K562 (cell line): ENCODE data around the gene FAM83E. TPM values are rescaled to one million over a fixed set of nuclear protein-coding genes. Genes with fewer than 3 reads are reported as not detected.

Experiments
- MTA1 ChIP-seq: fragments of 450-650 bp; IDR thresholded peaks from 2 replicates; pipeline ENCODE4 v1.6.1; 2017; ENCODE audit warnings: borderline replicate concordance
- TBL1XR1 ChIP-seq, 2 experiments: IDR thresholded peaks; 2 replicates each; pipeline ENCODE4 v1.6.1; 2012; ENCODE audit warnings: improper control_type of control experiment in 2 of 2, low read length in 2 of 2, mild to moderate bottlenecking in 1 of 2
- THRAP3 ChIP-seq: fragments of 450-650 bp; IDR thresholded peaks from 2 replicates; pipeline ENCODE4 v1.6.1; 2016; ENCODE audit warnings: mild to moderate bottlenecking, inconsistent platforms, borderline replicate concordance
- polyA plus RNA-seq, 8 experiments: library from polyadenylated mRNA; depleted of rRNA in 4 of 8; stranded (reverse) in 5 of 8; unstranded in 3 of 8; fragments of >200 nt; fragmentation: Nextera tagmentation in 2 of 8; fragmentation: Illumina TruSeq in 1 of 8; extraction: Ambion mirVana in 2 of 8; extraction: Trizol in 1 of 8; gene quantifications; 2 replicates each; pipeline versions ENCODE4 v1.2.1 to v1.2.3, GENCODE V29; 2011 to 2014; ENCODE audit warnings: inconsistent platforms in 1 of 8, missing spikeins in 1 of 8
- total RNA-seq, 7 experiments: library from RNA; depleted of rRNA in 6 of 7; stranded (reverse); fragments of >200 nt in 6 of 7; fragmentation: Illumina TruSeq in 2 of 7; extraction: Trizol in 2 of 7; gene quantifications; 2 replicates each; pipeline versions ENCODE4 v1.2.1 to v1.2.3, GENCODE V29; 2011 to 2021; ENCODE audit warnings: low replicate concordance in 1 of 7
- TF ChIP-seq, protein P1 (sequence below): fragments of 200-600 bp; sonication (generic); IDR thresholded peaks from one replicate; pipeline ENCODE4 v1.6.1; 2012; ENCODE audit warnings: mild to moderate bottlenecking, low read depth, low read length, inconsistent platforms
- TF ChIP-seq, protein P2 (sequence below), 2 experiments: fragments of 450-650 bp in 1 of 2; IDR thresholded peaks; 2 replicates each; pipeline ENCODE4 v1.6.1; 2011 to 2017; ENCODE audit warnings: low read depth in 2 of 2, antibody characterized with exemption in 1 of 2, borderline replicate concordance in 1 of 2, low read length in 1 of 2, mild to moderate bottlenecking in 1 of 2, mixed read lengths in 1 of 2; ENCODE audit not compliant: control insufficient read depth in 1 of 2

The FAM83E gene
- total and polyA plus RNA-seq, 9 of the 15 experiments (the other 6 are each of a cell fraction or from before 2014, with no cell fraction given) = 0.15 to 0.87 (median 0.29) TPM; not detected in 4

DNA sequence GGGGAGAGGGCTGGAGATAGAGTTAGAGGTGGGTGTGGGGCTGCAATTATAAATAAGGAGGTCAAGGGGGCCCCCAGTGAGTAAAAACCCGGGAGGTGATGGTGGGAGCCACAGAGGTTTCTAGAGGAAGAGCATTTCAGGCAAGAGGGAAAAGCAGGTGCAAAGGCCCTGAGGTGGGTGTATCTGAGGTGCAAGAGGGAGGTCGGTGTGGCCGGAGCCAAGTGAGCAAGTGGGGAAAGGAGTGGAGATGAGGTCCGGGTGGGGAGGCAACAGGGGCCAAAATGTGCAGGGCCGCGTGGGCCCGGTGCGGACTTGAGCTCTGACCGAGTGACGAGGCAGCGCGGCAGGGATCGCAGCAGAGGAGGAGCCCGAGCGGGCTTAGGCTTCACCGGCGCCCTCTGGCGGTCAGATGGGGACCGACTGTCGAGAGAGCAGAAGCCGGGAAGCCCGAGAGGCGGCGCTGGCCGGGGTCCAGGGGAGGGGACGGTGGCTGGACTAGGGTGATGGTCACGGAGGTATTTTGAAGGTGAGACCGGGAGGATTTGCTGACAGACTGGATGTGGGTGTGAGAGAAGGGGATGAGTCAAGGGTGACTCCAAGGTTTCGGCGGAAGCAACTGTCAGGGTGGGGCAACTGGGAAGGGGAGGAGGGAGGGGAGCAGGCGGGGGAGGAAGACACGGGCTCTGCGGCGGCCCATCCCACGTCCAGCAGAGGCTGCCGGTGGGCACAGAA lies 26.0 kb downstream of the FAM83E start (continued):
- TF ChIP-seq, protein P1, sequence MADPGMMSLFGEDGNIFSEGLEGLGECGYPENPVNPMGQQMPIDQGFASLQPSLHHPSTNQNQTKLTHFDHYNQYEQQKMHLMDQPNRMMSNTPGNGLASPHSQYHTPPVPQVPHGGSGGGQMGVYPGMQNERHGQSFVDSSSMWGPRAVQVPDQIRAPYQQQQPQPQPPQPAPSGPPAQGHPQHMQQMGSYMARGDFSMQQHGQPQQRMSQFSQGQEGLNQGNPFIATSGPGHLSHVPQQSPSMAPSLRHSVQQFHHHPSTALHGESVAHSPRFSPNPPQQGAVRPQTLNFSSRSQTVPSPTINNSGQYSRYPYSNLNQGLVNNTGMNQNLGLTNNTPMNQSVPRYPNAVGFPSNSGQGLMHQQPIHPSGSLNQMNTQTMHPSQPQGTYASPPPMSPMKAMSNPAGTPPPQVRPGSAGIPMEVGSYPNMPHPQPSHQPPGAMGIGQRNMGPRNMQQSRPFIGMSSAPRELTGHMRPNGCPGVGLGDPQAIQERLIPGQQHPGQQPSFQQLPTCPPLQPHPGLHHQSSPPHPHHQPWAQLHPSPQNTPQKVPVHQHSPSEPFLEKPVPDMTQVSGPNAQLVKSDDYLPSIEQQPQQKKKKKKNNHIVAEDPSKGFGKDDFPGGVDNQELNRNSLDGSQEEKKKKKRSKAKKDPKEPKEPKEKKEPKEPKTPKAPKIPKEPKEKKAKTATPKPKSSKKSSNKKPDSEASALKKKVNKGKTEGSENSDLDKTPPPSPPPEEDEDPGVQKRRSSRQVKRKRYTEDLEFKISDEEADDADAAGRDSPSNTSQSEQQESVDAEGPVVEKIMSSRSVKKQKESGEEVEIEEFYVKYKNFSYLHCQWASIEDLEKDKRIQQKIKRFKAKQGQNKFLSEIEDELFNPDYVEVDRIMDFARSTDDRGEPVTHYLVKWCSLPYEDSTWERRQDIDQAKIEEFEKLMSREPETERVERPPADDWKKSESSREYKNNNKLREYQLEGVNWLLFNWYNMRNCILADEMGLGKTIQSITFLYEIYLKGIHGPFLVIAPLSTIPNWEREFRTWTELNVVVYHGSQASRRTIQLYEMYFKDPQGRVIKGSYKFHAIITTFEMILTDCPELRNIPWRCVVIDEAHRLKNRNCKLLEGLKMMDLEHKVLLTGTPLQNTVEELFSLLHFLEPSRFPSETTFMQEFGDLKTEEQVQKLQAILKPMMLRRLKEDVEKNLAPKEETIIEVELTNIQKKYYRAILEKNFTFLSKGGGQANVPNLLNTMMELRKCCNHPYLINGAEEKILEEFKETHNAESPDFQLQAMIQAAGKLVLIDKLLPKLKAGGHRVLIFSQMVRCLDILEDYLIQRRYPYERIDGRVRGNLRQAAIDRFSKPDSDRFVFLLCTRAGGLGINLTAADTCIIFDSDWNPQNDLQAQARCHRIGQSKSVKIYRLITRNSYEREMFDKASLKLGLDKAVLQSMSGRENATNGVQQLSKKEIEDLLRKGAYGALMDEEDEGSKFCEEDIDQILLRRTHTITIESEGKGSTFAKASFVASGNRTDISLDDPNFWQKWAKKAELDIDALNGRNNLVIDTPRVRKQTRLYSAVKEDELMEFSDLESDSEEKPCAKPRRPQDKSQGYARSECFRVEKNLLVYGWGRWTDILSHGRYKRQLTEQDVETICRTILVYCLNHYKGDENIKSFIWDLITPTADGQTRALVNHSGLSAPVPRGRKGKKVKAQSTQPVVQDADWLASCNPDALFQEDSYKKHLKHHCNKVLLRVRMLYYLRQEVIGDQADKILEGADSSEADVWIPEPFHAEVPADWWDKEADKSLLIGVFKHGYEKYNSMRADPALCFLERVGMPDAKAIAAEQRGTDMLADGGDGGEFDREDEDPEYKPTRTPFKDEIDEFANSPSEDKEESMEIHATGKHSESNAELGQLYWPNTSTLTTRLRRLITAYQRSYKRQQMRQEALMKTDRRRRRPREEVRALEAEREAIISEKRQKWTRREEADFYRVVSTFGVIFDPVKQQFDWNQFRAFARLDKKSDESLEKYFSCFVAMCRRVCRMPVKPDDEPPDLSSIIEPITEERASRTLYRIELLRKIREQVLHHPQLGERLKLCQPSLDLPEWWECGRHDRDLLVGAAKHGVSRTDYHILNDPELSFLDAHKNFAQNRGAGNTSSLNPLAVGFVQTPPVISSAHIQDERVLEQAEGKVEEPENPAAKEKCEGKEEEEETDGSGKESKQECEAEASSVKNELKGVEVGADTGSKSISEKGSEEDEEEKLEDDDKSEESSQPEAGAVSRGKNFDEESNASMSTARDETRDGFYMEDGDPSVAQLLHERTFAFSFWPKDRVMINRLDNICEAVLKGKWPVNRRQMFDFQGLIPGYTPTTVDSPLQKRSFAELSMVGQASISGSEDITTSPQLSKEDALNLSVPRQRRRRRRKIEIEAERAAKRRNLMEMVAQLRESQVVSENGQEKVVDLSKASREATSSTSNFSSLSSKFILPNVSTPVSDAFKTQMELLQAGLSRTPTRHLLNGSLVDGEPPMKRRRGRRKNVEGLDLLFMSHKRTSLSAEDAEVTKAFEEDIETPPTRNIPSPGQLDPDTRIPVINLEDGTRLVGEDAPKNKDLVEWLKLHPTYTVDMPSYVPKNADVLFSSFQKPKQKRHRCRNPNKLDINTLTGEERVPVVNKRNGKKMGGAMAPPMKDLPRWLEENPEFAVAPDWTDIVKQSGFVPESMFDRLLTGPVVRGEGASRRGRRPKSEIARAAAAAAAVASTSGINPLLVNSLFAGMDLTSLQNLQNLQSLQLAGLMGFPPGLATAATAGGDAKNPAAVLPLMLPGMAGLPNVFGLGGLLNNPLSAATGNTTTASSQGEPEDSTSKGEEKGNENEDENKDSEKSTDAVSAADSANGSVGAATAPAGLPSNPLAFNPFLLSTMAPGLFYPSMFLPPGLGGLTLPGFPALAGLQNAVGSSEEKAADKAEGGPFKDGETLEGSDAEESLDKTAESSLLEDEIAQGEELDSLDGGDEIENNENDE = no peak
- TF ChIP-seq THRAP3 (peak; percentile 92), MTA1 (peak; percentile 88; the same call in 1 of the 2 replicates), TBL1XR1 (IDR thresholded peaks at IDR 0.05; ENCODE audit: low read length in 2 of 2) (no peak)
- TF ChIP-seq, protein P2, sequence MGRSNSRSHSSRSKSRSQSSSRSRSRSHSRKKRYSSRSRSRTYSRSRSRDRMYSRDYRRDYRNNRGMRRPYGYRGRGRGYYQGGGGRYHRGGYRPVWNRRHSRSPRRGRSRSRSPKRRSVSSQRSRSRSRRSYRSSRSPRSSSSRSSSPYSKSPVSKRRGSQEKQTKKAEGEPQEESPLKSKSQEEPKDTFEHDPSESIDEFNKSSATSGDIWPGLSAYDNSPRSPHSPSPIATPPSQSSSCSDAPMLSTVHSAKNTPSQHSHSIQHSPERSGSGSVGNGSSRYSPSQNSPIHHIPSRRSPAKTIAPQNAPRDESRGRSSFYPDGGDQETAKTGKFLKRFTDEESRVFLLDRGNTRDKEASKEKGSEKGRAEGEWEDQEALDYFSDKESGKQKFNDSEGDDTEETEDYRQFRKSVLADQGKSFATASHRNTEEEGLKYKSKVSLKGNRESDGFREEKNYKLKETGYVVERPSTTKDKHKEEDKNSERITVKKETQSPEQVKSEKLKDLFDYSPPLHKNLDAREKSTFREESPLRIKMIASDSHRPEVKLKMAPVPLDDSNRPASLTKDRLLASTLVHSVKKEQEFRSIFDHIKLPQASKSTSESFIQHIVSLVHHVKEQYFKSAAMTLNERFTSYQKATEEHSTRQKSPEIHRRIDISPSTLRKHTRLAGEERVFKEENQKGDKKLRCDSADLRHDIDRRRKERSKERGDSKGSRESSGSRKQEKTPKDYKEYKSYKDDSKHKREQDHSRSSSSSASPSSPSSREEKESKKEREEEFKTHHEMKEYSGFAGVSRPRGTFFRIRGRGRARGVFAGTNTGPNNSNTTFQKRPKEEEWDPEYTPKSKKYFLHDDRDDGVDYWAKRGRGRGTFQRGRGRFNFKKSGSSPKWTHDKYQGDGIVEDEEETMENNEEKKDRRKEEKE (IDR thresholded peaks at IDR 0.05; ENCODE audit: borderline replicate concordance in 1 of 2, control insufficient read depth in 1 of 2, low read depth in 2 of 2, low read length in 1 of 2) = 0 out of 4 replicates have a peak, but pooled peaks have one; percentile 45 to 69
